Left ventricle myocardium inferior (tissue), 1 donor: ENCODE data around the gene FAM53A. TPM values are rescaled to one million over a fixed set of nuclear protein-coding genes. Genes with fewer than 3 reads are reported as not detected.

ENCODE experiments used
- DNase-seq: peaks from one replicate; pipeline ENCODE4 v3.0.0-alpha.2; 2020
- H3K27ac ChIP-seq: fragments of 200-600 bp; replicated peaks from 2 replicates; pipeline ENCODE4 v1.8.0; 2021
- H3K27me3 ChIP-seq: fragments of 200-600 bp; 2 replicates; pipeline ENCODE4 v1.8.0; 2021; ENCODE audit warnings: low read depth
- H3K36me3 ChIP-seq: fragments of 200-600 bp; 2 replicates; pipeline ENCODE4 v1.8.0; 2021
- H3K4me1 ChIP-seq: fragments of 200-600 bp; 2 replicates; pipeline ENCODE4 v1.8.0; 2021
- H3K4me3 ChIP-seq: fragments of 200-600 bp; 2 replicates; pipeline ENCODE4 v1.8.0; 2021; ENCODE audit warnings: mild to moderate bottlenecking, moderate library complexity
- H3K9me3 ChIP-seq: fragments of 200-600 bp; replicated peaks from 2 replicates; pipeline ENCODE4 v1.8.0; 2021
- CTCF ChIP-seq: fragments of 200-600 bp; IDR thresholded peaks from 2 replicates; pipeline ENCODE4 v1.8.0; 2021; ENCODE audit warnings: antibody characterized with exemption, mild to moderate bottlenecking, borderline replicate concordance
- intact Hi-C: fragments of 100-400 bp; cut with micrococcal nuclease; formaldehyde crosslinking; loops from one replicate; pipeline ENCODE4 v1.11.0; 2022
- total RNA-seq: library from RNA; stranded (reverse); fragmentation: NEBNext Ultra II Directional; extraction: Animal tissue kit (Norgen Biotek cat#: 25700); gene quantifications from one replicate; pipeline ENCODE4 v1.2.1, GENCODE V29; 2021
- donor health status: DM: no; HTN: yes; CAD: no; lungs with severe emphysema.

FAM53A gene
- total RNA-seq, 1 donor from 2014 or later: 0.71 TPM

GRCh38 chr4:1603413-1604135, 80.5 kb downstream of the FAM53A start:
- no peak for DNase-seq
- intact Hi-C loops: no loop called here
- Histone ChIP-seq H3K36me3 (no peaks in the 10 kb centered on the region), H3K4me1 (no peaks in the 10 kb centered on the region), H3K27me3 (peaks cover 85% of the 10 kb centered on the region), H3K4me3 (no peak overlapping the region), H3K27ac (no peak overlapping the region), H3K9me3 (no peaks in the 10 kb centered on the region)
- no peak for TF ChIP-seq CTCF

GRCh38 chr4:1602655-1603412, 81.3 kb downstream of the FAM53A start:
- Histone ChIP-seq H3K4me3 (no peak overlapping the region), H3K4me1 (no peaks in the 10 kb centered on the region), H3K36me3 (no peaks in the 10 kb centered on the region), H3K9me3 (no peaks in the 10 kb centered on the region), H3K27me3 (peaks cover 88% of the 10 kb centered on the region), H3K27ac (no peak overlapping the region)
- no peak for TF ChIP-seq CTCF
- intact Hi-C loops: no loop called here
- no peak for DNase-seq

GRCh38 chr4:1601852-1602654, 82.1 kb downstream of the FAM53A start:
- intact Hi-C loops: no loop called here
- Histone ChIP-seq H3K9me3 (no peaks in the 10 kb centered on the region), H3K4me3 (no peak overlapping the region), H3K27ac (no peak overlapping the region), H3K4me1 (no peaks in the 10 kb centered on the region), H3K27me3 (peaks cover 91% of the 10 kb centered on the region), H3K36me3 (no peaks in the 10 kb centered on the region)
- no peak for DNase-seq
- TF ChIP-seq CTCF: no peak

GRCh38 chr4:1601533-1601835, 82.6 kb downstream of the FAM53A start:
- H3K27ac ChIP-seq: no peak overlapping the region
- DNase-seq: no peak
- no peaks in the 10 kb centered on the region for H3K36me3 ChIP-seq
- TF ChIP-seq CTCF: no peak
- peaks cover 91% of the 10 kb centered on the region for H3K27me3 ChIP-seq
- intact Hi-C loops: no loop called here
- no peaks in the 10 kb centered on the region for H3K9me3 ChIP-seq
- H3K4me3 ChIP-seq: no peak overlapping the region
- no peaks in the 10 kb centered on the region for H3K4me1 ChIP-seq

GRCh38 chr4:1600811-1601532, 83.1 kb downstream of the FAM53A start:
- Histone ChIP-seq H3K36me3 (no peaks in the 10 kb centered on the region), H3K27me3 (peaks cover 91% of the 10 kb centered on the region), H3K4me1 (no peaks in the 10 kb centered on the region), H3K27ac (no peak overlapping the region), H3K4me3 (no peak overlapping the region), H3K9me3 (no peaks in the 10 kb centered on the region)
- no peak for DNase-seq
- no peak for TF ChIP-seq CTCF
- intact Hi-C loops: no loop called here
